Central memory CD8-positive, alpha-beta T cell (primary cell): ENCODE results near the gene CHAC1.

Experiments
- ATAC-seq: fragments of 150-1000 bp; cut with Tn5 transposase; replicated peaks from 2 replicates; pipeline ENCODE4 v1.10.0; 2022; ENCODE audit warnings: mild to moderate bottlenecking, moderate FRiP score, moderate number of reproducible peaks; ENCODE audit not compliant: poor library complexity, severe bottlenecking; ENCODE audit errors: extremely low read depth
- DNase-seq, 2 donors: peaks; one replicate each; pipeline ENCODE4 v3.0.0; 2021; ENCODE audit warnings: low spot score in 2 of 2
- H3K27ac Mint-ChIP-seq: one replicate; pipeline ENCODE4 v1.8.0; 2022; ENCODE audit warnings: low read depth, mild to moderate bottlenecking, moderate library complexity, mixed read lengths
- H3K27me3 Mint-ChIP-seq: one replicate; pipeline ENCODE4 v1.8.0; 2022; ENCODE audit warnings: mixed read lengths
- H3K36me3 Mint-ChIP-seq: one replicate; pipeline ENCODE4 v1.8.0; 2022; ENCODE audit warnings: mild to moderate bottlenecking, moderate library complexity, mixed read lengths; ENCODE audit not compliant: insufficient read depth
- H3K4me1 Mint-ChIP-seq: one replicate; pipeline ENCODE4 v1.8.0; 2022; ENCODE audit warnings: mixed read lengths
- H3K4me3 Mint-ChIP-seq: one replicate; pipeline ENCODE4 v1.8.0; 2022; ENCODE audit warnings: mild to moderate bottlenecking, moderate library complexity, mixed read lengths
- H3K9me3 Mint-ChIP-seq: one replicate; pipeline ENCODE4 v1.8.0; 2022; ENCODE audit warnings: mixed read lengths

The CHAC1 gene

GRCh38 chr15:40927873-40928806 is 25.1 kb upstream of the CHAC1 start:
- Mint-ChIP-seq H3K36me3 (peaks cover 3% of the 10 kb centered on the region), H3K27me3 (peaks cover 72% of the 10 kb centered on the region), H3K9me3 (no peaks in the 10 kb centered on the region), H3K27ac (no peak overlapping the region), H3K4me1 (peaks cover 50% of the 10 kb centered on the region), H3K4me3 (peak overlapping the region; percentile 76)
- DNase-seq (no peak), ATAC-seq (no peak)

GRCh38 chr15:40928821-40929659 is 24.2 kb upstream of the CHAC1 start, which contains the start of gene DLL4:
TSS of gene DLL4 (plus strand) at chr15:40929340. CDS start at chr15:40929669, 329 bp downstream.
- Mint-ChIP-seq H3K36me3 (peaks cover 3% of the 10 kb centered on the region), H3K9me3 (no peaks in the 10 kb centered on the region), H3K27ac (no peak within 1 kb of the TSS), H3K4me3 (peak within 1 kb of the TSS; percentile 76), H3K27me3 (peaks cover 72% of the 10 kb centered on the region), H3K4me1 (peaks cover 50% of the 10 kb centered on the region)
- no peak for DNase-seq
- ATAC-seq: peak; percentile 41

DNA sequence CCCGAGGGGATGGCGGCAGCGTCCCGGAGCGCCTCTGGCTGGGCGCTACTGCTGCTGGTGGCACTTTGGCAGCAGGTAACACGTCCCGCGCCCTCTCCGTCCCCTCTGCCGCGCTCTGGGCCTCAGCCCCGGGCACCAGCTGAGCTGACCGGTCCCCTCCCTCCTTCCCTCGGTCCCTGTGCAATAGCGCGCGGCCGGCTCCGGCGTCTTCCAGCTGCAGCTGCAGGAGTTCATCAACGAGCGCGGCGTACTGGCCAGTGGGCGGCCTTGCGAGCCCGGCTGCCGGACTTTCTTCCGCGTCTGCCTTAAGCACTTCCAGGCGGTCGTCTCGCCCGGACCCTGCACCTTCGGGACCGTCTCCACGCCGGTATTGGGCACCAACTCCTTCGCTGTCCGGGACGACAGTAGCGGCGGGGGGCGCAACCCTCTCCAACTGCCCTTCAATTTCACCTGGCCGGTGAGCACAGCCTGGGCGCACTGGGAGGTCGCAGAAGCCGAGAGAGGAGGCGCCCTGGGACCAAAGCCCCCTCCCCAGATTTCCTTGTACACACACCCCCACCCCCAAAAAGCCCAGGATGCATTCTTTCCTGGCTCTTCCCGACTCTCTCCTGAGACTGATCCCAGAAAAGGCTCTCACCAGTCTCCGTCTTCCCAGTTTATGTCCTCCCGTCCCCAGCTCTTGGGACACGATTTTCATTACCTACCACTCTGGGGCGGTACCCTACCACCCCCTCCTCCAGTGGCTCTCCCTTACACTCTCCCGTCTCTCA is 23.4 kb upstream of the CHAC1 start:
- Mint-ChIP-seq H3K36me3 (peaks cover 3% of the 10 kb centered on the region), H3K9me3 (no peaks in the 10 kb centered on the region), H3K4me1 (peaks cover 50% of the 10 kb centered on the region), H3K27ac (no peak overlapping the region), H3K4me3 (peak overlapping the region; percentile 76), H3K27me3 (peaks cover 67% of the 10 kb centered on the region)
- DNase-seq (no peak), ATAC-seq (no peak)

DNA sequence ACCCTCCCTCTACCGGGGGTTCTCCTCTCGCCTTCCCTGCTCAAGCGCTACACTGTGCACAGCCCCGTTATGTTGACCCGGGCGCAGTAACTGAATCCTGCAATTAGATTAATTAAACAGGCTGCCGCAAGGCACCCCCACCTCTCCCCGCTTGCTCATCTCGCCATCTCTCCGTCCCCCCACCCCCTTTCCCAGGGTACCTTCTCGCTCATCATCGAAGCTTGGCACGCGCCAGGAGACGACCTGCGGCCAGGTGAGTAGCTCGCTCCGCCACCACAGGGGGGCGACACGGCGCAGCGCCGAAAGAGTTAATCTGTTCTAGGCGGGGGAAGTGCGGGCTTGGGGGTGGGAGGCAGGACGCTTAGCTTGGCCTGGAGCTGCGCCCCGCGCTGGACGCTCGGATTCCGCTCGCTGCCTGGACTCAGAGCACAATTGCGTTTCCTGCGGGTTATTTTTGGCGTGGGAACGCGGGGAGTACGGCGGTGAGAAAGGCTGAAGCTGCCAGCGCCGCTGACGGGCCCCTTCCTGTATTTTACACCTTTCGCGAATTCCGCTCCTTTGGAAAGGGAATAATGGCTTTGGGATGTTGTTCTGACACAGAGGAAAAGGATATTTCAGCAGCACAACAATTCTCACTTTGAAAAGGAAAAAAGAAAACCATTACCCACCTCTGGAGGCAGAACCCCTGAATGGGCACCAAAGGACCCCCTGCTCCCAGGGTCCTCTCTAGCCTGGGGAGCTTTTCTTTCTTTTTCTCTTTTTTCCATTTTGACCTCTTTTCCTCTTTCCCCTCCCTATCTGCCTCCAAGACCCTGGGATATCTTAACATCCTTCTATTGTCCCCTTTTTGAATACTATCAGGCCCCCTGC is 22.6 kb upstream of the CHAC1 start:
- no peak for DNase-seq
- peaks cover 50% of the 10 kb centered on the region for H3K4me1 Mint-ChIP-seq
- peaks cover 59% of the 10 kb centered on the region for H3K27me3 Mint-ChIP-seq

DNA sequence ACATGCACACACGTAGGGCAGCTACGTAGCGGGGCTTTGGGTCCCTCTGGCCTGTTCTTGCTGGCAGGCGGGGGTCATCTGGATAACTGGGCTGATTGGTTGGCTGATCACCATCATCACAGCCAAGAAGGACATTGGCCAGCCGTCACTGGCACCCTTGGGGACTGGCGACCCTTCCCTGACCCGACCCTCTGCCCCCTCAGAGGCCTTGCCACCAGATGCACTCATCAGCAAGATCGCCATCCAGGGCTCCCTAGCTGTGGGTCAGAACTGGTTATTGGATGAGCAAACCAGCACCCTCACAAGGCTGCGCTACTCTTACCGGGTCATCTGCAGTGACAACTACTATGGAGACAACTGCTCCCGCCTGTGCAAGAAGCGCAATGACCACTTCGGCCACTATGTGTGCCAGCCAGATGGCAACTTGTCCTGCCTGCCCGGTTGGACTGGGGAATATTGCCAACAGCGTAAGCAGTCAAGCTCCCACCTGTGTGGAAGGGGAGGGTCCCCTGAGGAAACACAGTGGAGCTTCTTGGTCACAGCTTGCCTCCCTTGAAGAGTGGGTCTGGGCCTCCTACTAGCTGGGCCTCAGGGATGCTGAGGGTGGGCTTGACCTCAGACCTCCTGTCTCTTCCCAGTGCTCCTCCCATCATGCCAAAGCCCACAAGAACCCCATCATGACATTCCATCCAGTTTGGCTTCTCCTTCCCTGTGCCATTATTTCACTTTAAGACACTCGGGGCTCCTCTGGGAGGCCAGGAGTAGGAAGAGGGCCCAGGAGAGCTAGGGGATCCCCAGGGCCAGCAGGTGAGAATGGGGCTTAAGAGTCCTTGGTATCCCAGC is 21.8 kb upstream of the CHAC1 start:
- peaks cover 45% of the 10 kb centered on the region for H3K4me1 Mint-ChIP-seq
- DNase-seq: no peak
- peaks cover 55% of the 10 kb centered on the region for H3K27me3 Mint-ChIP-seq
- ATAC-seq: no peak
- H3K9me3 Mint-ChIP-seq: no peaks in the 10 kb centered on the region
- H3K36me3 Mint-ChIP-seq: peaks cover 4% of the 10 kb centered on the region
- peak overlapping the region; percentile 76 for H3K4me3 Mint-ChIP-seq
- H3K27ac Mint-ChIP-seq: no peak overlapping the region

More for the DNA sequence above, 22.6 kb upstream of the CHAC1 start:
- no peaks in the 10 kb centered on the region for H3K9me3 Mint-ChIP-seq
- peak overlapping the region; percentile 76 for H3K4me3 Mint-ChIP-seq
- no peak for ATAC-seq
- H3K36me3 Mint-ChIP-seq: peaks cover 3% of the 10 kb centered on the region
- no peak overlapping the region for H3K27ac Mint-ChIP-seq

DNA sequence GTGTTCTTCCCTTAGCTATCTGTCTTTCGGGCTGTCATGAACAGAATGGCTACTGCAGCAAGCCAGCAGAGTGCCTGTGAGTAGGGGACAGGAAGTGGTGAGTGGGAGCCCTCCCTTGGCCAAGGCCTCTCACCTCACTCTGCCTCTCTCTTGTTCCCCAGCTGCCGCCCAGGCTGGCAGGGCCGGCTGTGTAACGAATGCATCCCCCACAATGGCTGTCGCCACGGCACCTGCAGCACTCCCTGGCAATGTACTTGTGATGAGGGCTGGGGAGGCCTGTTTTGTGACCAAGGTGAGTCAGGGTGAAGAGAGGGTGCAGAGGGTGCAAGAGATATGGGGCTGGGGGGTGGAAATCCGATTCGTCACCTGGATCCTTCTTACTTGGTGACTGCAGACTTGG is 21.1 kb upstream of the CHAC1 start:
- Mint-ChIP-seq H3K4me3 (no peak overlapping the region), H3K27me3 (peaks cover 49% of the 10 kb centered on the region), H3K9me3 (no peaks in the 10 kb centered on the region), H3K27ac (no peak overlapping the region), H3K4me1 (peaks cover 39% of the 10 kb centered on the region), H3K36me3 (peaks cover 3% of the 10 kb centered on the region)
- ATAC-seq (no peak), DNase-seq (no peak)

GRCh38 chr15:40932649-40933516 is 20.4 kb upstream of the CHAC1 start:
- ATAC-seq (no peak), DNase-seq (no peak)
- Mint-ChIP-seq H3K4me1 (peaks cover 35% of the 10 kb centered on the region), H3K4me3 (no peak overlapping the region), H3K9me3 (no peaks in the 10 kb centered on the region), H3K27ac (no peak overlapping the region), H3K36me3 (peaks cover 1% of the 10 kb centered on the region), H3K27me3 (peaks cover 44% of the 10 kb centered on the region)

- no peak for DNase-seq
- H3K27me3 Mint-ChIP-seq: peaks cover 40% of the 10 kb centered on the region
- ATAC-seq: no peak
- H3K9me3 Mint-ChIP-seq: no peaks in the 10 kb centered on the region
- H3K4me3 Mint-ChIP-seq: no peak overlapping the region
- no peak overlapping the region for H3K27ac Mint-ChIP-seq
- H3K36me3 Mint-ChIP-seq: peaks cover 3% of the 10 kb centered on the region
- peaks cover 34% of the 10 kb centered on the region for H3K4me1 Mint-ChIP-seq
Observed at GRCh38 chr15:40933517-40933902, 19.8 kb upstream of the CHAC1 start.

DNA sequence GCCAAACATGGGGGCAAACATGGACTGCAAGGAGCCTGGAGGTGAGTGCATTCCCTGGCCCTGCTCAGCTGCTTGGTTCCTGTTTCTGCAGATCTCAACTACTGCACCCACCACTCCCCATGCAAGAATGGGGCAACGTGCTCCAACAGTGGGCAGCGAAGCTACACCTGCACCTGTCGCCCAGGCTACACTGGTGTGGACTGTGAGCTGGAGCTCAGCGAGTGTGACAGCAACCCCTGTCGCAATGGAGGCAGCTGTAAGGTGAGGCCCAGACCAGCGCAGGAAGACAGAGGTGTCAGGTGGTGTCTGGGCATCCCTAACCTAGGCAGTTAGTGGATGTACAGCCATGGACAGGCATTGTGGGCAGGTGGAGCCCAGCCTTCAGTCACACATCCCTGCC is 18.8 kb upstream of the CHAC1 start:
- no peak overlapping the region for H3K27ac Mint-ChIP-seq
- peaks cover 24% of the 10 kb centered on the region for H3K4me1 Mint-ChIP-seq
- H3K36me3 Mint-ChIP-seq: peaks cover 3% of the 10 kb centered on the region
- no peaks in the 10 kb centered on the region for H3K9me3 Mint-ChIP-seq
- ATAC-seq: no peak
- H3K4me3 Mint-ChIP-seq: no peak overlapping the region
- no peak for DNase-seq
- peaks cover 31% of the 10 kb centered on the region for H3K27me3 Mint-ChIP-seq

- H3K4me3 Mint-ChIP-seq: no peak overlapping the region
- H3K27ac Mint-ChIP-seq: no peak overlapping the region
- H3K36me3 Mint-ChIP-seq: peaks cover 3% of the 10 kb centered on the region
- H3K4me1 Mint-ChIP-seq: peaks cover 8% of the 10 kb centered on the region
- peaks cover 12% of the 10 kb centered on the region for H3K27me3 Mint-ChIP-seq
- DNase-seq (no peak), ATAC-seq (no peak)
- H3K9me3 Mint-ChIP-seq: no peaks in the 10 kb centered on the region
Observed at GRCh38 chr15:40936234-40936708, 17.0 kb upstream of the CHAC1 start.
